Esophagus squamous epithelium (tissue), 4 donors: Measurements from ENCODE around the gene EIF3CL.
"Not testable (repeated sequence)": the region's sequence is repeated elsewhere in the genome, so short reads cannot be mapped to it uniquely, and the experiment has no call there.

Experiments
- POLR2A ChIP-seq, 4 donors: fragments of 450-650 bp; IDR thresholded peaks; one replicate each; pipeline ENCODE4 v1.6.1; 2017; ENCODE audit warnings: antibody characterized with exemption in 4 of 4, mild to moderate bottlenecking in 4 of 4, moderate library complexity in 3 of 4
- TF ChIP-seq, protein P1 (sequence below), 6 experiments: fragments of 450-650 bp in 4 of 6; fragments of 200-600 bp in 2 of 6; sonication (generic) in 2 of 6; IDR thresholded peaks; one replicate each; pipeline ENCODE4 v1.5.1; 2016 to 2019; ENCODE audit warnings: antibody characterized with exemption in 6 of 6, mild to moderate bottlenecking in 4 of 6, moderate library complexity in 4 of 6

DNA sequence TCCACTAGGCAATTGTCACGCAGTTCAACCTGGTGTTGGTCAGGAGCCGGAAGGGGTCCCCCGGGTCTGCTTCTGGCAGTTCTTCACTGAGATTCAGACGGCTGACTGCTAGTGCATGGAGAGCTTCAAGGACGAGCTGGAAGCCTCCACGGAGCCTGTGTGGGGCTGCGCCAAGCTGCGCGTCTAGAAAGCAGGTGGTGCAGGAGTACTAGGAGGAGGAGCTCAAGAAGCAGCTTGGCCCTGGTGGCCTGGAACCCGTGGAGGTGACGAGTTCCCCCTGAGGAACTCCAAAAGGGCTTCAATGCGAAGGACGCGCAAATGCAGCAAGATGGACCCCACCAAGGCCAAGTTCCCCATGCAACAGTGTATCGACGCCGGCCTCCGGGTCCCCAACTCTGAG lies 10.9 kb upstream of the EIF3CL start:
- TF ChIP-seq, protein P1, sequence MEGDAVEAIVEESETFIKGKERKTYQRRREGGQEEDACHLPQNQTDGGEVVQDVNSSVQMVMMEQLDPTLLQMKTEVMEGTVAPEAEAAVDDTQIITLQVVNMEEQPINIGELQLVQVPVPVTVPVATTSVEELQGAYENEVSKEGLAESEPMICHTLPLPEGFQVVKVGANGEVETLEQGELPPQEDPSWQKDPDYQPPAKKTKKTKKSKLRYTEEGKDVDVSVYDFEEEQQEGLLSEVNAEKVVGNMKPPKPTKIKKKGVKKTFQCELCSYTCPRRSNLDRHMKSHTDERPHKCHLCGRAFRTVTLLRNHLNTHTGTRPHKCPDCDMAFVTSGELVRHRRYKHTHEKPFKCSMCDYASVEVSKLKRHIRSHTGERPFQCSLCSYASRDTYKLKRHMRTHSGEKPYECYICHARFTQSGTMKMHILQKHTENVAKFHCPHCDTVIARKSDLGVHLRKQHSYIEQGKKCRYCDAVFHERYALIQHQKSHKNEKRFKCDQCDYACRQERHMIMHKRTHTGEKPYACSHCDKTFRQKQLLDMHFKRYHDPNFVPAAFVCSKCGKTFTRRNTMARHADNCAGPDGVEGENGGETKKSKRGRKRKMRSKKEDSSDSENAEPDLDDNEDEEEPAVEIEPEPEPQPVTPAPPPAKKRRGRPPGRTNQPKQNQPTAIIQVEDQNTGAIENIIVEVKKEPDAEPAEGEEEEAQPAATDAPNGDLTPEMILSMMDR (IDR thresholded peaks at IDR 0.05): not testable (repeated sequence)
- not testable (repeated sequence) for TF ChIP-seq POLR2A (IDR thresholded peaks at IDR 0.05)
